ENCODE data around the gene ZC3H7A. TPM values are rescaled to one million over a fixed set of nuclear protein-coding genes. Genes with fewer than 3 reads are reported as not detected.

Gene ZC3H7A
- total and polyA plus RNA-seq, 10 of the 15 experiments (the other 5 are each of a cell fraction or from before 2014, with no cell fraction given): 46.3 to 188 (median 68.6) TPM

- TF ChIP-seq BCLAF1 (IDR thresholded peaks at IDR 0.05): no peak
- TF ChIP-seq TCF7 (IDR thresholded peaks at IDR 0.05; ENCODE audit: borderline replicate concordance): no peak
- TF ChIP-seq ZNF217 (IDR thresholded peaks at IDR 0.05): no peak
- TF ChIP-seq FOS (IDR thresholded peaks at IDR 0.05; ENCODE audit: borderline replicate concordance, extremely low read depth, insufficient read length): no peak
Measured at GRCh38 chr16:11726008-11726407, 71.0 kb downstream of the ZC3H7A start (continued).

- Histone ChIP-seq H3K4me1 (ENCODE audit: control insufficient read depth, insufficient read depth, low read length) (peaks cover 27% of the 10 kb centered on the region), H3K36me3 (ENCODE audit: control insufficient read depth in 2 of 2, insufficient read depth in 2 of 2, low read length in 1 of 2) (peaks cover 15 to 42% of the 10 kb centered on the region in 2 experiments), H3K9ac (ENCODE audit: control insufficient read depth, insufficient read depth, low read length) (no peak overlapping the region), H3K79me2 (ENCODE audit: control insufficient read depth, insufficient read depth, low read length) (peaks cover 38% of the 10 kb centered on the region), H4K20me1 (ENCODE audit: control insufficient read depth, insufficient read depth) (no peaks in the 10 kb centered on the region; the same call in none of the 2 replicates), H3K27ac (ENCODE audit: control insufficient read depth, insufficient read depth) (no peak overlapping the region), H3K4me2 (ENCODE audit: control insufficient read depth, insufficient read depth) (no peak overlapping the region), H3K4me3 (no peak overlapping the region), H2AFZ (ENCODE audit: control insufficient read depth, low read depth, low read length) (no peak overlapping the region), H3K27me3 (replicated peaks in 1 of 2; ENCODE audit: control insufficient read depth in 2 of 2, insufficient read depth in 2 of 2, low read length in 1 of 2) (no peaks in the 10 kb centered on the region), H3K9me3 (replicated peaks; ENCODE audit: control insufficient read depth, insufficient read depth, low read length) (no peaks in the 10 kb centered on the region)
- 93% methylated on average over 1 of the region's 1 CpG for WGBS (ENCODE audit: insufficient coverage, insufficient replicate concordance, low lambda C conversion rate, missing lambda C conversion rate)
- SMC1A ChIA-PET (ENCODE audit: uncharacterized antibody, unreplicated experiment): interaction anchor here (1.1 to 1.8 kb wide), 3 partner anchors 9 to 14 kb away, joined by 3 to 4 read pairs (median 4); no protein-coding TSS in a partner anchor
- DNase-seq (ENCODE audit: low read depth, low spot score): no peak
- in situ Hi-C loops (cut with MboI): no loop called here
- RAD21 ChIA-PET (ENCODE audit: unreplicated experiment): no interaction called here
- no peak for FAIRE-seq
- POLR2A ChIA-PET: no interaction called here
- intact Hi-C loops (cut with micrococcal nuclease; ENCODE audit: unreplicated experiment): no loop called here
- TSS peak; percentile 22 for BruUV-seq (replicated peaks)
- TF ChIP-seq PRDM15 (CRISPR knock-in tag; IDR thresholded peaks at IDR 0.05) (no peak), BCL11A (IDR thresholded peaks at IDR 0.05; ENCODE audit: low read depth, low read length) (no peak), IRF5 (IDR thresholded peaks at IDR 0.05; ENCODE audit: borderline replicate concordance) (no peak), CHD2 (IDR thresholded peaks at IDR 0.05; ENCODE audit: borderline replicate concordance, low read depth, low read length) (no peak)
- no peak for ATAC-seq
- CTCF ChIA-PET: interaction anchor here (0.9 to 1.4 kb wide), 2 partner anchors 10 to 13 kb away, joined by 4 read pairs; no protein-coding TSS in a partner anchor
Measured at GRCh38 chr16:11725457-11725856, 71.6 kb downstream of the ZC3H7A start.
